ENCODE measurements around the gene TMEM89.

The TMEM89 gene

GRCh38 chr3:48623851-48624547, 2.4 kb upstream of the TMEM89 start:
- Histone ChIP-seq H3K9me3 (ENCODE audit: insufficient read depth, low read length) (no peaks in the 10 kb centered on the region), H3K4me2 (ENCODE audit: low read depth, low read length, poor library complexity, severe bottlenecking) (no peak overlapping the region), H2AFZ (ENCODE audit: low read depth, low read length, severe bottlenecking) (no peak overlapping the region), H4K20me1 (ENCODE audit: low read depth, low read length) (no peaks in the 10 kb centered on the region), H3K79me2 (ENCODE audit: insufficient read depth, low read length) (no peaks in the 10 kb centered on the region), H3K9me2 (replicated peaks; ENCODE audit: insufficient read depth, low read length) (no peaks in the 10 kb centered on the region), H3K27me3 (ENCODE audit: low read length) (no peaks in the 10 kb centered on the region), H3K36me3 (ENCODE audit: low read length) (no peaks in the 10 kb centered on the region), H3K9ac (ENCODE audit: low read length) (no peak overlapping the region), H3K4me3 (ENCODE audit: insufficient read depth, low read length, poor library complexity, severe bottlenecking) (no peak overlapping the region), H3K27ac (ENCODE audit: low read depth, low read length) (no peak overlapping the region), H3F3A (ENCODE audit: insufficient read depth) (no peaks in the 10 kb centered on the region)
- TF ChIP-seq CTCF (IDR thresholded peaks at IDR 0.05; ENCODE audit: insufficient read depth, low read length, poor library complexity, severe bottlenecking): no peak
- TF ChIP-seq EZH2phosphoT487 (conservative IDR thresholded peaks at IDR 0.05; ENCODE audit: low read length): no peak

- H3K79me2 ChIP-seq (ENCODE audit: insufficient read depth, low read length): no peaks in the 10 kb centered on the region
- no peak overlapping the region for H2AFZ ChIP-seq (ENCODE audit: low read depth, low read length, severe bottlenecking)
- TF ChIP-seq CTCF (IDR thresholded peaks at IDR 0.05; ENCODE audit: insufficient read depth, low read length, poor library complexity, severe bottlenecking) (no peak), EZH2phosphoT487 (conservative IDR thresholded peaks at IDR 0.05; ENCODE audit: low read length) (no peak)
- H3K9ac ChIP-seq (ENCODE audit: low read length): no peak overlapping the region
- no peaks in the 10 kb centered on the region for H4K20me1 ChIP-seq (ENCODE audit: low read depth, low read length)
- no peaks in the 10 kb centered on the region for H3K27me3 ChIP-seq (ENCODE audit: low read length)
- H3K4me3 ChIP-seq (ENCODE audit: insufficient read depth, low read length, poor library complexity, severe bottlenecking): no peak overlapping the region
- H3K4me2 ChIP-seq (ENCODE audit: low read depth, low read length, poor library complexity, severe bottlenecking): no peak overlapping the region
- H3K9me3 ChIP-seq (ENCODE audit: insufficient read depth, low read length): peaks cover 11% of the 10 kb centered on the region; the same call in 1 of the 2 replicates
- H3K9me2 ChIP-seq (replicated peaks; ENCODE audit: insufficient read depth, low read length): no peaks in the 10 kb centered on the region
- H3K36me3 ChIP-seq (ENCODE audit: low read length): no peaks in the 10 kb centered on the region
- H3K27ac ChIP-seq (ENCODE audit: low read depth, low read length): no peak overlapping the region
- H3F3A ChIP-seq (ENCODE audit: insufficient read depth): no peaks in the 10 kb centered on the region
Measured at GRCh38 chr3:48619541-48620524, 1.7 kb downstream of the TMEM89 start.

GRCh38 chr3:48617559-48617958, 4.0 kb downstream of the TMEM89 start:
- H3K27me3 ChIP-seq (ENCODE audit: low read length): no peaks in the 10 kb centered on the region
- no peak overlapping the region for H3K27ac ChIP-seq (ENCODE audit: low read depth, low read length)
- no peak for TF ChIP-seq CTCF (IDR thresholded peaks at IDR 0.05; ENCODE audit: insufficient read depth, low read length, poor library complexity, severe bottlenecking)
- TF ChIP-seq EZH2phosphoT487 (conservative IDR thresholded peaks at IDR 0.05; ENCODE audit: low read length): no peak
- H2AFZ ChIP-seq (ENCODE audit: low read depth, low read length, severe bottlenecking): no peak overlapping the region
- H3F3A ChIP-seq (ENCODE audit: insufficient read depth): no peaks in the 10 kb centered on the region
- H3K4me3 ChIP-seq (ENCODE audit: insufficient read depth, low read length, poor library complexity, severe bottlenecking): no peak overlapping the region
- no peaks in the 10 kb centered on the region for H3K79me2 ChIP-seq (ENCODE audit: insufficient read depth, low read length)
- no peaks in the 10 kb centered on the region for H3K9me2 ChIP-seq (replicated peaks; ENCODE audit: insufficient read depth, low read length)
- no peak overlapping the region for H3K4me2 ChIP-seq (ENCODE audit: low read depth, low read length, poor library complexity, severe bottlenecking)
- peaks cover 11% of the 10 kb centered on the region; the same call in 1 of the 2 replicates for H3K9me3 ChIP-seq (ENCODE audit: insufficient read depth, low read length)
- no peak overlapping the region for H3K9ac ChIP-seq (ENCODE audit: low read length)
- H3K36me3 ChIP-seq (ENCODE audit: low read length): no peaks in the 10 kb centered on the region
- H4K20me1 ChIP-seq (ENCODE audit: low read depth, low read length): no peaks in the 10 kb centered on the region
